Hepatocyte (in vitro differentiated cells): Measurements from ENCODE around the gene NEK10. TPM values are rescaled to one million over a fixed set of nuclear protein-coding genes. Genes with fewer than 3 reads are reported as not detected.
"Not testable (repeated sequence)": the region's sequence is repeated elsewhere in the genome, so short reads cannot be mapped to it uniquely, and the experiment has no call there.

Experiments used
- DNase-seq: peaks from one replicate; pipeline ENCODE4 v3.0.0-alpha.2; 2016; ENCODE audit warnings: low spot score
- H2AFZ ChIP-seq: fragments of 200-600 bp; sonication (generic); 2 replicates; pipeline ENCODE4 v1.6.0; 2016; ENCODE audit warnings: antibody characterized with exemption, mild to moderate bottlenecking
- H3K27ac ChIP-seq: fragments of 200-600 bp; sonication (generic); 2 replicates; pipeline ENCODE4 v1.5.1; 2016; ENCODE audit warnings: mild to moderate bottlenecking
- H3K27me3 ChIP-seq: fragments of 200-600 bp; sonication (generic); 2 replicates; pipeline ENCODE4 v1.6.1; 2016
- H3K36me3 ChIP-seq: fragments of 200-600 bp; sonication (generic); replicated peaks from 2 replicates; pipeline ENCODE4 v1.5.1; 2016; ENCODE audit warnings: low read depth; ENCODE audit not compliant: insufficient read depth
- H3K4me1 ChIP-seq: fragments of 200-600 bp; sonication (generic); 2 replicates; pipeline ENCODE4 v1.5.1; 2016; ENCODE audit warnings: mild to moderate bottlenecking, moderate library complexity; ENCODE audit not compliant: insufficient read depth
- H3K4me2 ChIP-seq: fragments of 200-600 bp; sonication (generic); 2 replicates; pipeline ENCODE4 v1.6.0; 2016
- H3K4me3 ChIP-seq: fragments of 200-600 bp; sonication (generic); 2 replicates; pipeline ENCODE4 v1.5.1; 2016; ENCODE audit warnings: mild to moderate bottlenecking
- H3K79me2 ChIP-seq: fragments of 200-600 bp; sonication (generic); 2 replicates; pipeline ENCODE4 v1.6.0; 2017; ENCODE audit warnings: mild to moderate bottlenecking
- H3K9me2 ChIP-seq: fragments of 200-600 bp; sonication (generic); replicated peaks from 2 replicates; pipeline ENCODE4 v1.6.0; 2017; ENCODE audit warnings: mild to moderate bottlenecking; ENCODE audit not compliant: insufficient read depth
- H3K9me3 ChIP-seq: fragments of 200-600 bp; sonication (generic); 2 replicates; pipeline ENCODE4 v1.5.1; 2016; ENCODE audit warnings: low read depth, mild to moderate bottlenecking
- H4K20me1 ChIP-seq: fragments of 200-600 bp; sonication (generic); 2 replicates; pipeline ENCODE4 v1.6.0; 2016; ENCODE audit warnings: mild to moderate bottlenecking; ENCODE audit not compliant: insufficient read depth, poor library complexity, severe bottlenecking
- CTCF ChIP-seq: fragments of 200-600 bp; sonication (generic); IDR thresholded peaks from 2 replicates; pipeline ENCODE4 v1.5.1; 2016; ENCODE audit warnings: antibody characterized with exemption, mild to moderate bottlenecking; ENCODE audit not compliant: poor library complexity
- EZH2 ChIP-seq: fragments of 200-600 bp; sonication (generic); IDR thresholded peaks from 2 replicates; pipeline ENCODE4 v1.6.1; 2016; ENCODE audit warnings: antibody characterized with exemption, mild to moderate bottlenecking, borderline replicate concordance
- EZH2phosphoT487 ChIP-seq: fragments of 200-600 bp; sonication (generic); IDR thresholded peaks from one replicate; pipeline ENCODE4 v1.6.1; 2018; ENCODE audit warnings: antibody characterized with exemption, mild to moderate bottlenecking, low read depth, moderate library complexity; ENCODE audit not compliant: unreplicated experiment, severe bottlenecking
- WGBS: methylation state at CpG from one replicate; pipeline ENCODE4 v1.1.6; 2016; ENCODE audit warnings: low lambda C conversion rate; ENCODE audit errors: missing lambda C conversion rate; 5-methylcytosine and 5-hydroxymethylcytosine counted together
- polyA plus RNA-seq: library from polyadenylated mRNA; unstranded; fragments of >200 nt; fragmentation: Nextera tagmentation; extraction: Ambion mirVana; gene quantifications from 2 replicates; pipeline ENCODE4 v1.2.1, GENCODE V29; 2016
- total RNA-seq: library from RNA; depleted of rRNA; stranded (reverse); fragments of >200 nt; gene quantifications from 2 replicates; pipeline ENCODE4 v1.2.3, GENCODE V29; 2014

NEK10 gene
- total and polyA plus RNA-seq, 2 experiments from 2014 or later = 0.13 to 2.0 TPM

GRCh38 chr3:27289769-27290413 is 79.3 kb downstream of the NEK10 start:
- Histone ChIP-seq H3K79me2 (no peaks in the 10 kb centered on the region), H3K27ac (no peak overlapping the region), H4K20me1 (no peaks in the 10 kb centered on the region), H3K36me3 (no peaks in the 10 kb centered on the region), H3K4me1 (no peaks in the 10 kb centered on the region), H3K27me3 (no peaks in the 10 kb centered on the region), H3K4me2 (no peak overlapping the region), H3K4me3 (no peak overlapping the region), H2AFZ (no peak overlapping the region), H3K9me2 (no peaks in the 10 kb centered on the region), H3K9me3 (no peaks in the 10 kb centered on the region)
- WGBS = 84% methylated on average over 3 of the region's 3 CpGs
- TF ChIP-seq EZH2phosphoT487 (no peak), EZH2 (no peak), CTCF (no peak)
- no peak for DNase-seq

- Histone ChIP-seq H3K4me2 (no peak overlapping the region), H3K4me3 (no peak overlapping the region), H3K79me2 (no peaks in the 10 kb centered on the region), H3K4me1 (no peaks in the 10 kb centered on the region), H3K9me3 (no peaks in the 10 kb centered on the region), H3K36me3 (no peaks in the 10 kb centered on the region), H4K20me1 (no peaks in the 10 kb centered on the region), H3K27ac (no peak overlapping the region), H2AFZ (no peak overlapping the region), H3K9me2 (no peaks in the 10 kb centered on the region), H3K27me3 (no peaks in the 10 kb centered on the region)
- no peak for DNase-seq
- TF ChIP-seq CTCF (no peak), EZH2 (no peak), EZH2phosphoT487 (no peak)
- 94% methylated on average over 2 of the region's 2 CpGs for WGBS
Observed at GRCh38 chr3:27287052-27287451, 82.1 kb downstream of the NEK10 start.

GRCh38 chr3:27286467-27286866 is 82.7 kb downstream of the NEK10 start:
- not testable (repeated sequence) for H3K4me1 ChIP-seq, H3K9me3 ChIP-seq, H2AFZ ChIP-seq, H3K27me3 ChIP-seq, H3K9me2 ChIP-seq, DNase-seq, H3K79me2 ChIP-seq, H3K4me3 ChIP-seq, H3K27ac ChIP-seq, H3K4me2 ChIP-seq, H3K36me3 ChIP-seq, H4K20me1 ChIP-seq
- 94% methylated on average over 10 of the region's 10 CpGs for WGBS

- H3K27me3 ChIP-seq = no peaks in the 10 kb centered on the region
- H3K27ac ChIP-seq = no peak overlapping the region
- H4K20me1 ChIP-seq = no peaks in the 10 kb centered on the region
- H3K9me3 ChIP-seq = no peaks in the 10 kb centered on the region
- no peak for DNase-seq
- H3K79me2 ChIP-seq = no peaks in the 10 kb centered on the region
- H3K9me2 ChIP-seq = no peaks in the 10 kb centered on the region
- H2AFZ ChIP-seq = no peak overlapping the region
- H3K4me3 ChIP-seq = no peak overlapping the region
- TF ChIP-seq EZH2phosphoT487 (no peak), EZH2 (no peak), CTCF (no peak)
- no peaks in the 10 kb centered on the region for H3K36me3 ChIP-seq
- H3K4me1 ChIP-seq = no peaks in the 10 kb centered on the region
- H3K4me2 ChIP-seq = no peak overlapping the region
Observed at GRCh38 chr3:27285668-27286067, 83.5 kb downstream of the NEK10 start.
